Smooth muscle cell (in vitro differentiated cells): ENCODE measurements around the gene COL27A1. TPM values are rescaled to one million over a fixed set of nuclear protein-coding genes. Genes with fewer than 3 reads are reported as not detected.

Source experiments
- DNase-seq: peaks from one replicate; lab custom pipeline; 2025; ENCODE audit not compliant: unreplicated experiment; lab: John Stamatoyannopoulos, UW
- H2AFZ ChIP-seq: fragments of 200-600 bp; sonication (generic); 2 replicates; pipeline ENCODE4 v1.6.0; 2016; ENCODE audit warnings: antibody characterized with exemption, low read depth, mild to moderate bottlenecking
- H3F3A ChIP-seq: fragments of 200-600 bp; sonication (generic); 2 replicates; pipeline ENCODE4 v1.6.0; 2017; ENCODE audit warnings: antibody characterized with exemption, low read depth
- H3K27ac ChIP-seq: fragments of 200-600 bp; sonication (generic); 2 replicates; pipeline ENCODE4 v1.5.1; 2016; ENCODE audit warnings: low read depth, mild to moderate bottlenecking
- H3K27me3 ChIP-seq: fragments of 200-600 bp; sonication (generic); 2 replicates; pipeline ENCODE4 v1.6.1; 2016; ENCODE audit warnings: low read depth, mild to moderate bottlenecking
- H3K36me3 ChIP-seq: fragments of 200-600 bp; sonication (generic); 2 replicates; pipeline ENCODE4 v1.5.1; 2016; ENCODE audit warnings: low read depth
- H3K4me1 ChIP-seq: fragments of 200-600 bp; sonication (generic); 2 replicates; pipeline ENCODE4 v1.5.1; 2016; ENCODE audit warnings: low read depth
- H3K4me2 ChIP-seq: fragments of 200-600 bp; sonication (generic); 2 replicates; pipeline ENCODE4 v1.6.0; 2016; ENCODE audit warnings: mild to moderate bottlenecking
- H3K4me3 ChIP-seq: fragments of 200-600 bp; sonication (generic); 2 replicates; pipeline ENCODE4 v1.5.1; 2016; ENCODE audit warnings: mild to moderate bottlenecking
- H3K79me2 ChIP-seq: fragments of 200-600 bp; sonication (generic); 2 replicates; pipeline ENCODE4 v1.6.0; 2016; ENCODE audit warnings: low read depth, mild to moderate bottlenecking
- H3K9ac ChIP-seq: fragments of 200-600 bp; sonication (generic); 2 replicates; pipeline ENCODE4 v1.6.0; 2016; ENCODE audit warnings: low read depth
- H3K9me3 ChIP-seq: fragments of 200-600 bp; sonication (generic); replicated peaks from 2 replicates; pipeline ENCODE4 v1.5.1; 2016; ENCODE audit warnings: low read depth
- H4K20me1 ChIP-seq: fragments of 200-600 bp; sonication (generic); 2 replicates; pipeline ENCODE4 v1.6.0; 2016; ENCODE audit warnings: low read depth
- CTCF ChIP-seq: fragments of 200-600 bp; sonication (generic); IDR thresholded peaks from 2 replicates; pipeline ENCODE4 v1.5.1; 2017; ENCODE audit warnings: borderline replicate concordance, mild to moderate bottlenecking, antibody characterized with exemption; ENCODE audit not compliant: insufficient read depth, poor library complexity, severe bottlenecking
- WGBS: methylation state at CpG from one replicate; pipeline ENCODE4 v1.1.7; 2016; ENCODE audit warnings: low lambda C conversion rate; 5-methylcytosine and 5-hydroxymethylcytosine counted together
- polyA plus RNA-seq: library from polyadenylated mRNA; unstranded; fragments of >200 nt; fragmentation: Nextera tagmentation; extraction: Ambion mirVana; gene quantifications from 2 replicates; pipeline ENCODE4 v1.2.1, GENCODE V29; 2016
- total RNA-seq: library from RNA; depleted of rRNA; stranded (reverse); fragments of >200 nt; gene quantifications from 2 replicates; pipeline ENCODE4 v1.2.3, GENCODE V29; 2014

The COL27A1 gene
- total and polyA plus RNA-seq, 2 experiments from 2014 or later, result 18.1 to 19.9 TPM

GRCh38 chr9:114309096-114309495 lies 153.8 kb downstream of the COL27A1 start:
- no peaks in the 10 kb centered on the region for H3K36me3 ChIP-seq
- H3K4me3 ChIP-seq, result no peak overlapping the region
- H4K20me1 ChIP-seq, result no peaks in the 10 kb centered on the region
- no peak for DNase-seq
- no peaks in the 10 kb centered on the region for H3K9me3 ChIP-seq
- H3K27me3 ChIP-seq, result no peaks in the 10 kb centered on the region
- H3K9ac ChIP-seq, result no peak overlapping the region
- 94% methylated on average over 13 of the region's 13 CpGs for WGBS
- no peak overlapping the region for H3K27ac ChIP-seq
- H3F3A ChIP-seq, result no peaks in the 10 kb centered on the region
- no peak overlapping the region for H2AFZ ChIP-seq
- TF ChIP-seq CTCF, result no peak
- no peaks in the 10 kb centered on the region for H3K79me2 ChIP-seq
- no peaks in the 10 kb centered on the region for H3K4me1 ChIP-seq
- no peak overlapping the region for H3K4me2 ChIP-seq

DNA sequence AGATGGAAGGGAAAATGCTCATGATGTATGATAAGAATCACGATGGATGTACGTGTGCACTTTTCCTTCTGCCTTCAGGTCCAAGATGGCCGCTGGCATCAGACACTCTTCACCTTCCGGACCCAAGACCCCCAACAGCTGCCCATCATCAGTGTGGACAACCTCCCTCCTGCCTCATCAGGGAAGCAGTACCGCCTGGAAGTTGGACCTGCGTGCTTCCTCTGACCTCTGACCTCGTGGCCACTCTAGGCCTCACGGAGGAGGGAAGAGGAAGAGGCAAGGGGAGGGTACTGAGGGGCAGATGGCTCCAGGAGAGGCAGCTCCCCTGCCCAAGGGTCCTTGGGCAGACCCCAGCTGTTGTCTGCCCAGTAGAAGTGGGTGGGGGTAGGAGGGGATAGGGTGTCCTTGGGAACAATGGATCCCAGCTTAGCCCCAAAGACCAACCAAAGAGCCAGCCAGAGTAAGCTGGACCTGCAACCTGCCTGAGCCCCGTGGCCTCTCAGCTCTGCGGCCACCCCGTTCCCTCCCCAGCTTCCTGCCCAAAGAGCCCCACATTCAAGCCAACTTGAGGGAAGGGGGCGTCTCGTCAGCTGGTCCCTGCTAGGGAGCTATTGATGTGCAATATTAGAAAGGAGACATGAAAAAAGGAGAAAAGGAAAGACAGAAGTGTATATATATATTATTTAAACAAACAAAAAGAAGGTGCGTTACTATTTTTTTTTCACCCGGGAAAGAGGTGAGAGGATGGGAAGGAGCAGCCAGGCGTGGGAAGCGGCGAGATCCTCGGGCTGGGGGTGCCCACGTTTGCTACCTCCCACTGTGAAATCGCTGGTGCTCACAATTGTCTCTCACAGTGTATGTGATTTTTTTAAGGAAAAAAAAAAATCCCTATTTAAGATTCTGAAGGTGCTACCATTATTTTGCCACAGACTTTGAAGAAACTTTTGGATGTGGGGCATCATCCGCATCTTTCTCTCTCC lies 155.4 kb downstream of the COL27A1 start:
- Histone ChIP-seq H4K20me1 (no peaks in the 10 kb centered on the region), H2AFZ (no peak overlapping the region), H3K79me2 (no peaks in the 10 kb centered on the region), H3K27me3 (no peaks in the 10 kb centered on the region), H3K27ac (no peak overlapping the region), H3K4me2 (no peak overlapping the region), H3K36me3 (no peaks in the 10 kb centered on the region), H3K9ac (no peak overlapping the region), H3K9me3 (no peaks in the 10 kb centered on the region), H3K4me1 (no peaks in the 10 kb centered on the region), H3F3A (no peaks in the 10 kb centered on the region), H3K4me3 (no peak overlapping the region)
- no peak for DNase-seq
- 96% methylated on average over 22 of the region's 22 CpGs for WGBS
- TF ChIP-seq CTCF, result no peak

DNA sequence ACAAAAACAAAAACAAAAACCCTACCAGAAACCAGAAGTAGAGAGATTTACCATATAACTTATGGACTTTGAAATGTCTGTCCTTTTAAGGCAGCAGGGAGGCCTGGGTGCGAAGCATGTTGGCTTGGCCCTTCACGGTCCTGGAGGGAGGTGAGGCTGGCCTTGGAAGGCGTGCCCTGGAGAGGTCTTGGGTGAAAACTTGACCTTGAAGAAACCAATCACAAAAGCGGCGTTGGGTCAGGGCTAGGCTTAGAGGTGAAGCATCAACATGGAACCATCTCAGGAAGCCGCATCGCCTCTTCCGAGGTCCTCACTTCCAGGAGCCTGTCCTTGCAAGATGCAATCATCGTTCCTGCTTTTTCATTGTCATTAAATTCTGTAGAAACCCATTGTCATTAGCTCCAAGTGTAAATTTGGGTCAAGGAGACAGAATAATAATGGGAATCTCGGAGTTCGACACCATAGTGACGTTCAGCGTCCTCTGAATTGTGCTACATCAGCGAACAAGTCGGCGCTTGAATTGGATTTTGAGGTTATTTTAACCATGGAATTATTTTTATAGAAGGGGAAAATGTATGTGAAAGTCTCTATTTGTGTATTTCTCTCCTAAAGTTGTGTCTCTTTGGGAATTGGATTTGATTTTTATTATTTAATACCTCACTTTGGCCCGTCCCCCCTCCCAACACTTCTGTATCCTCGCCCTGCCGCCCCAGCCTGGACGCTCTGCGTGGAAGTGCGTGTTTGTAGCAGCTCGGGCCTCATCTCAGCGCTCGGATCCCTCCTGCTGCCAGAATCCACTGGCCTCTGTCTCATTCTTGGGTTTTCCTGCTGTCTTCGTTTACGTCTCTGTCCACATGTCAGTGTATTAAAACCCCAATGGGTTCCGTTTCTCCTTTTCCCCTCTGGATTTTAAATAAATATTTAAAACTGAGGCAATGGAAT lies 156.5 kb downstream of the COL27A1 start:
- no peak for DNase-seq
- no peaks in the 10 kb centered on the region for H3K4me1 ChIP-seq
- no peak overlapping the region for H3K4me3 ChIP-seq
- no peak overlapping the region for H2AFZ ChIP-seq
- H3K79me2 ChIP-seq, result no peaks in the 10 kb centered on the region
- H3K4me2 ChIP-seq, result no peak overlapping the region
- TF ChIP-seq CTCF, result no peak
- no peaks in the 10 kb centered on the region for H3K9me3 ChIP-seq
- H4K20me1 ChIP-seq, result no peaks in the 10 kb centered on the region
- no peak overlapping the region for H3K9ac ChIP-seq
- H3K27me3 ChIP-seq, result no peaks in the 10 kb centered on the region
- H3K27ac ChIP-seq, result no peak overlapping the region
- no peaks in the 10 kb centered on the region for H3F3A ChIP-seq
- 96% methylated on average over 28 of the region's 28 CpGs for WGBS
- no peaks in the 10 kb centered on the region for H3K36me3 ChIP-seq
